ENCODE data around the gene OR52B6.
"Not testable (repeated sequence)": the region's sequence is repeated elsewhere in the genome, so short reads cannot be mapped to it uniquely, and the experiment has no call there.

OR52B6 gene

GRCh38 chr11:5564259-5565019 lies 16.2 kb upstream of the OR52B6 start:
- TF ChIP-seq, protein P1, sequence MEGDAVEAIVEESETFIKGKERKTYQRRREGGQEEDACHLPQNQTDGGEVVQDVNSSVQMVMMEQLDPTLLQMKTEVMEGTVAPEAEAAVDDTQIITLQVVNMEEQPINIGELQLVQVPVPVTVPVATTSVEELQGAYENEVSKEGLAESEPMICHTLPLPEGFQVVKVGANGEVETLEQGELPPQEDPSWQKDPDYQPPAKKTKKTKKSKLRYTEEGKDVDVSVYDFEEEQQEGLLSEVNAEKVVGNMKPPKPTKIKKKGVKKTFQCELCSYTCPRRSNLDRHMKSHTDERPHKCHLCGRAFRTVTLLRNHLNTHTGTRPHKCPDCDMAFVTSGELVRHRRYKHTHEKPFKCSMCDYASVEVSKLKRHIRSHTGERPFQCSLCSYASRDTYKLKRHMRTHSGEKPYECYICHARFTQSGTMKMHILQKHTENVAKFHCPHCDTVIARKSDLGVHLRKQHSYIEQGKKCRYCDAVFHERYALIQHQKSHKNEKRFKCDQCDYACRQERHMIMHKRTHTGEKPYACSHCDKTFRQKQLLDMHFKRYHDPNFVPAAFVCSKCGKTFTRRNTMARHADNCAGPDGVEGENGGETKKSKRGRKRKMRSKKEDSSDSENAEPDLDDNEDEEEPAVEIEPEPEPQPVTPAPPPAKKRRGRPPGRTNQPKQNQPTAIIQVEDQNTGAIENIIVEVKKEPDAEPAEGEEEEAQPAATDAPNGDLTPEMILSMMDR (IDR thresholded peaks at IDR 0.05; ENCODE audit: borderline replicate concordance, control extremely low read depth, extremely low read depth, insufficient read depth, missing control alignments), result no peak
- in situ Hi-C loops (cut with MboI; ENCODE audit: low sequenced_read_pairs, unreplicated experiment), result no loop called here
- DNase-seq (ENCODE audit: low spot score), result no peak

GRCh38 chr11:5574654-5575053 lies 6.0 kb upstream of the OR52B6 start:
- no peak for DNase-seq (ENCODE audit: low spot score)
- in situ Hi-C loops (cut with MboI; ENCODE audit: low sequenced_read_pairs, unreplicated experiment), result no loop called here
- TF ChIP-seq, protein P1 (IDR thresholded peaks at IDR 0.05; ENCODE audit: borderline replicate concordance, control extremely low read depth, extremely low read depth, insufficient read depth, missing control alignments), result no peak

DNA sequence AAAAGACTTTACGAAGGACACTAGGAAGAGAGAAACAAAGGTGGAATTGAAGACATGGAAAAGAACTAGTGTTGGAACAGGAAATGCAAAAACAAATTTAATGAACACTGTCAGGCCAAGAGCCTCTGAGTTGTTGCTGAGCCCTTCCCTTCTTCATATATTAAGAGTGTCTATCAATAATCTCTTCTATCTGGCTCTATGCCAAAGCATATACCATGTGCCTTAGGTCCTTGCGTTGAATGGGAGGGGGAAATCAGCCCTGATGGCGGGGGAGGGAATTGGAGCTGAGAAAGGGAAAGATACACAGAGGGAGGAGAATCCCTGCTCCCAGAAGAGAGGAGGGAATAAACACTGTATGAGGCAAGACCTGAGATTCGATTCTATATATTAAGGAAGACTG lies 5.5 kb upstream of the OR52B6 start:
- in situ Hi-C loops (cut with MboI; ENCODE audit: low sequenced_read_pairs, unreplicated experiment), result no loop called here
- no peak for DNase-seq (ENCODE audit: low spot score)
- TF ChIP-seq, protein P1 (IDR thresholded peaks at IDR 0.05; ENCODE audit: borderline replicate concordance, control extremely low read depth, extremely low read depth, insufficient read depth, missing control alignments), result no peak

DNA sequence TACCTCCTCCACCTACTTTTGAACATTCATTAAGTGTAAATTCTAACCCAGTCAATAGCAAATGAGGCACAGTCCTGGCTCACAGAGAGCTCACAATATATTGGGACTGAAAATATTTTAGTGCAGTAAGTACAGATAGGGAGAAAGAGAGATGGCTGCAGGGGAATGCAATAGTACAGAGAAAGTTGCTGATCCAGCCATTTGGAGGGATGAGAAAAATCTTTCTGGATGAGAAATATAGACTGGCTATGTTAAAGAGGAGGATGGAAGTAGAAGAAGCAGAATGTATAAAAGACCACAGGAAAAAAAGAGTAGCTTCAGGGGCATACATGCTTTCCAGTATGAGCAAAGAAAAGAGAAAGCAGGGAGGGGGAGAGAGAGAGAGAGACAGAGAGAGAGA lies 3.6 kb upstream of the OR52B6 start:
- in situ Hi-C loops (cut with MboI; ENCODE audit: low sequenced_read_pairs, unreplicated experiment), result no loop called here
- TF ChIP-seq, protein P1 (IDR thresholded peaks at IDR 0.05; ENCODE audit: borderline replicate concordance, control extremely low read depth, extremely low read depth, insufficient read depth, missing control alignments), result no peak
- no peak for DNase-seq (ENCODE audit: low spot score)

DNA sequence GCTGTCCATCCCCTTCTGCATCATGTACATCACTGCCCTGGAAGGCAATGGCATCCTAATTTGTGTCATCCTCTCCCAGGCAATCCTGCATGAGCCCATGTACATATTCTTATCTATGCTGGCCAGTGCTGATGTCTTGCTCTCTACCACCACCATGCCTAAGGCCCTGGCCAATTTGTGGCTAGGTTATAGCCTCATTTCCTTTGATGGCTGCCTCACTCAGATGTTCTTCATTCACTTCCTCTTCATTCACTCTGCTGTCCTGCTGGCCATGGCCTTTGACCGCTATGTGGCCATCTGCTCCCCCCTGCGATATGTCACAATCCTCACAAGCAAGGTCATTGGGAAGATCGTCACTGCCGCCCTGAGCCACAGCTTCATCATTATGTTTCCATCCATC lies 337 bp downstream of the OR52B6 start:
- DNase-seq (ENCODE audit: low spot score), result no peak
- TF ChIP-seq, protein P1 (IDR thresholded peaks at IDR 0.05; ENCODE audit: borderline replicate concordance, control extremely low read depth, extremely low read depth, insufficient read depth, missing control alignments), result no peak
- in situ Hi-C loops (cut with MboI; ENCODE audit: low sequenced_read_pairs, unreplicated experiment), result no loop called here

- DNase-seq (ENCODE audit: low spot score); in situ Hi-C loops (cut with MboI; ENCODE audit: low sequenced_read_pairs, unreplicated experiment): not testable (repeated sequence)
Observed at GRCh38 chr11:5584458-5584857, 3.8 kb downstream of the OR52B6 start.

GRCh38 chr11:5589906-5590305 lies 9.2 kb downstream of the OR52B6 start:
- DNase-seq (ENCODE audit: low spot score); in situ Hi-C loops (cut with MboI; ENCODE audit: low sequenced_read_pairs, unreplicated experiment): not testable (repeated sequence)

- no peak for DNase-seq (ENCODE audit: low spot score)
- TF ChIP-seq, protein P1 (IDR thresholded peaks at IDR 0.05; ENCODE audit: borderline replicate concordance, control extremely low read depth, extremely low read depth, insufficient read depth, missing control alignments), result no peak
- in situ Hi-C loops (cut with MboI; ENCODE audit: low sequenced_read_pairs, unreplicated experiment), result no loop called here
Observed at GRCh38 chr11:5591613-5592012, 10.9 kb downstream of the OR52B6 start.
